Measurements from ENCODE around the gene CD86.

CD86 gene

DNA sequence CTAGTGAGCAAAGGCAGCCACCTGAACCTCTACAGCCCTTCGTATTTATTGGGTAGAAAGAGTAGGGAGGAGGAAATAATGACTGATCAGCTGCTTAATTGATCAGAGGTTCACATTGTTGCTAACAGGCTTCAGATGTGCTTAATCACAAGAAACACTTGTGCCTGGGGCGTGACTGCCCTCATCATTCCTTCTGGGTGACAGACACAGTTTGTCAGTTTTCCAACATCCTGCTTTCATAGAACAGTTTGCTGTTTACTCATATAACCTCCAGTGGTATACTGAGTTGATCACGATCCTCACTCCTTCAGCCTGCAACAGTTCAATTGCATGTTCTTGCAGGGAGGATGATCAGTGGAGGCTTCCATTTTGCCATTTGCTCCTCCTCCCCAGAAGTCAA lies 114.7 kb downstream of the CD86 start:
- DNase-seq: no peak

Measured in NCI-H524 treated with DMSO at 0.1 percent for 48 hours (cell line).